Measurements from ENCODE around the gene CDCA3. TPM values are rescaled to one million over a fixed set of nuclear protein-coding genes. Genes with fewer than 3 reads are reported as not detected.
"Not testable (repeated sequence)": the region's sequence is repeated elsewhere in the genome, so short reads cannot be mapped to it uniquely, and the experiment has no call there.

The CDCA3 gene
- total and polyA plus RNA-seq, 7 donors = 0.21 to 3.3 (median 0.86) TPM; not detected in 1

DNA sequence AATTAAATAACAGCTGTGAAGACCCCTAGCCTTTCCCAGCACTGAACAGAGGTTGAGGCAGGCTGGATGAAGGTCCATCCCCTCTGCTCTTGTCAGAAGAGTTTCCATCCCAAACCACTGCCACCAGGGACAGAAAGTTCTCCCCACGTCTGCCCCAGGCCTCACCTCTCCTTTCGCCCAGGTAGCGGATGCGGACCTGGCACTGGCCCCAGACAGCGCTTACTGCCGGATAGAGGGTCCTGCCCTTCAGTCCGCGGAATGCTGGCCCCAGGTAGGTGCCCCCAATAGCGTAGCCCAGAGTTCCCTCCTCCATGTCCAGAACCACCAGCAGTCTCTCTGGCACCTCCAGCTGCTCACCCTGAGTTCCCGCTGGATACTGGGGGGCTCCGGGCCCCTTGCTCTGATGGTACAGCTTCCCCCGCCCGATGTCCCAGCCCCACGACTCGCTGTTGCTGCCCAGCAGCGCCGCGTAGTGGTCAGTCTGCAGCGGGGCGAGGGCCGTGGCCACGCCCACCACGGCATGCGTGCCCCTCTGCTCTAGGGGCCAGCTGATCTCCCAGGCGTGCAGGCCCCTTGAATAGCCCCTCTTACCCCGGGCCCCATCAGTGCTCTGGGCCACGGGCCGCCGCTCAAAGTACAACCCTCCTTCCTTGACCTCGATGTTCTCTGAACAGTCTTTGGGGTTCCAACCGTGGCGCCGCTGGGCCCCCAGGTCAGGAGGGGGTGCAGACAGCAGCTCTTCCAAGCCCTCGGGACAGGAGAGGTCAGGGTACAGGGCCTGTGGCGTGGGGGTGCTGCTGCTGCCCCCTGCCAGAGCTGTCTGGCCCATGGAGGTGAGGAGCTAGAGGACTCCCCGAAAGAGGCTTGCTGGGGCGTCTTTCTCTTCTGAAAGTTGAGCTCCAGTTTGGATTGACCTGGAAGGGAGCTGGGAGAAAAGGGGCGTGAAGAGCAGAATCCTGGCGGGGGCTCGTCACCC is 21.3 kb upstream of the CDCA3 start:
- WGBS, 3 donors = 1 to 2% (median 1%) methylated on average over 34 to 40 of the region's 40 CpGs
- H3K36me3 ChIP-seq (ENCODE audit: insufficient read depth in 1 of 2, low read depth in 1 of 2) = peaks cover 4 to 40% of the 10 kb centered on the region in 2 donors
- H3K9me3 ChIP-seq = no peaks in the 10 kb centered on the region
- peaks cover 29% of the 10 kb centered on the region for H3K4me1 ChIP-seq
- ATAC-seq = peak; percentile 70 to 82 (median 74)
- H3K4me3 ChIP-seq = peak overlapping the region; percentile 63
- peak; percentile 95 for TF ChIP-seq CTCF (IDR thresholded peaks at IDR 0.05)
- intact Hi-C loops (cut with DNase I) = no loop called here
- DNase-seq = peak; percentile 86 to 93
- no peaks in the 10 kb centered on the region for H3K27me3 ChIP-seq (ENCODE audit: insufficient read depth in 3 of 3, low read length in 2 of 3)
- H3K27ac ChIP-seq = peak overlapping the region; percentile 75

DNA sequence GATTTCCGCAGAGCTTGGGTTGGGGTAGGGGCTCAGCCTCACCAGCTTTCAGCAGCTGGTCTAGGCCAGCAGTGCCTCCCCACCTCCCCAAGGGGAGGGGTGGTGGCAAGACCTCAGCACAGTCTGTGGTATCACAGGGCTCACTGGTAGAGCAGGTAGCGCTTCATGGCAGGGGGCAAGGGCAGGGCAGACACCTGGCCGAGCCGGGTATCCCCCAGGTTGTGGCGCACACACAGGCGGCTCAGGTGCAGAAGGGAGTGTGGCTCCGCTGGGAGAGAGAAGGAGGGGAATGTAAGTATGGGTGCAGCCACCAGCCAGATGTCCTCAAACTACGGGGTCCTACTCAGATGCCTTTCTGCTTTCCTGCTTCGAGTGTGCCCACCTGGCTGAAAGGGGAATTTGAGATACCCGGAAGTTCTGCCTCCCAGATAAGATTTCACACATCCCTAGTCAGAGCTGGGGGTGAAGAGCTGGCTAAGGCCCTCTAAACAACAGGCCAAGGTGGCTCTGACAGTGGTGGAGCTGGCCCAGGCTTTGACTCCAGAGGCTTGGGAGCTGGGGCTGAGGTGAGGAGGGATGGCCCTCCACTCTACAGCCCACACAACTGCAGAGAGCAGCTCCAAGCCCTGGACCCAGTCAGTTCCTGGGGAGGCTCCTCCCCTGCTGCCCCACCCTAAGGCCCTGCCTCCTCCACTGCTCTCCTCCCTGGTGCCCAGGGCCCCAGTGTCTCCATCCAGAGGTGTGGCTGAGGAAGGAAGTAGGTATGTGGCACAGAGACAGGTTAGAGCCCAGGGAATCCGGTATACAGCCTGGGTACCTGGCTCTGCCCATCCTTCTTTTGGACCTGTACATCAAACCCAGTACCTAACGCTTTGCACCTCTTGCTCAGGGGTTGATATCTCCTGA is 20.2 kb upstream of the CDCA3 start:
- Histone ChIP-seq H3K27me3 (ENCODE audit: insufficient read depth in 3 of 3, low read length in 2 of 3) (no peaks in the 10 kb centered on the region), H3K4me1 (peaks cover 35% of the 10 kb centered on the region), H3K4me3 (peak overlapping the region; percentile 63), H3K36me3 (ENCODE audit: insufficient read depth in 1 of 2, low read depth in 1 of 2) (peaks cover 4 to 39% of the 10 kb centered on the region in 2 donors), H3K27ac (peak overlapping the region; percentile 75), H3K9me3 (no peaks in the 10 kb centered on the region)
- DNase-seq (no peak), ATAC-seq (no peak)
- WGBS, 3 donors = 55 to 82% (median 55%) methylated on average over 12 of the region's 12 CpGs
- no peak for TF ChIP-seq CTCF (IDR thresholded peaks at IDR 0.05)
- intact Hi-C loops (cut with DNase I) = no loop called here

DNA sequence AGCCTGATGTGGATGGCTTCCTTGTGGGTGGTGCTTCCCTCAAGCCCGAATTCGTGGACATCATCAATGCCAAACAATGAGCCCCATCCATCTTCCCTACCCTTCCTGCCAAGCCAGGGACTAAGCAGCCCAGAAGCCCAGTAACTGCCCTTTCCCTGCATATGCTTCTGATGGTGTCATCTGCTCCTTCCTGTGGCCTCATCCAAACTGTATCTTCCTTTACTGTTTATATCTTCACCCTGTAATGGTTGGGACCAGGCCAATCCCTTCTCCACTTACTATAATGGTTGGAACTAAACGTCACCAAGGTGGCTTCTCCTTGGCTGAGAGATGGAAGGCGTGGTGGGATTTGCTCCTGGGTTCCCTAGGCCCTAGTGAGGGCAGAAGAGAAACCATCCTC is 19.2 kb upstream of the CDCA3 start:
- H3K9me3 ChIP-seq; DNase-seq; intact Hi-C loops (cut with DNase I); H3K27me3 ChIP-seq (ENCODE audit: insufficient read depth in 3 of 3, low read length in 2 of 3); ATAC-seq: not testable (repeated sequence)
- Histone ChIP-seq H3K4me3 (peak overlapping the region; percentile 12), H3K36me3 (ENCODE audit: insufficient read depth in 1 of 2, low read depth in 1 of 2) (peaks cover 4 to 41% of the 10 kb centered on the region in 2 donors), H3K27ac (peak overlapping the region; percentile 12), H3K4me1 (peaks cover 35% of the 10 kb centered on the region)
- WGBS, 3 donors = 22 to 67% (median 30%) methylated on average over 3 to 4 of the region's 4 CpGs

- intact Hi-C loops (cut with DNase I) = loop anchor here in 1 of 2 donors (5.0 to 10.0 kb wide), 2 partner anchors 68 to 245 kb away; no protein-coding TSS in a partner anchor
Measured at GRCh38 chr12:6869049-6870021, 18.2 kb upstream of the CDCA3 start.

More at GRCh38 chr12:6869049-6870021, 18.2 kb upstream of the CDCA3 start:
- Histone ChIP-seq H3K9me3 (no peaks in the 10 kb centered on the region), H3K4me1 (peaks cover 35% of the 10 kb centered on the region), H3K27ac (peak overlapping the region; percentile 97), H3K36me3 (ENCODE audit: insufficient read depth in 1 of 2, low read depth in 1 of 2) (peaks cover 4 to 50% of the 10 kb centered on the region in 2 donors), H3K4me3 (peak overlapping the region; percentile 94), H3K27me3 (ENCODE audit: insufficient read depth in 3 of 3, low read length in 2 of 3) (no peaks in the 10 kb centered on the region)
- peak; percentile 91 for TF ChIP-seq CTCF (IDR thresholded peaks at IDR 0.05)
- WGBS, 3 donors = 26 to 32% (median 28%) methylated on average over 12 of the region's 12 CpGs
- DNase-seq (peak; percentile 72 to 85), ATAC-seq (peak; percentile 10 to 40 (median 32))

Data from psoas muscle (tissue), 8 donors.